Activated CD8-positive, alpha-beta memory T cell treated with anti-CD3 and anti-CD28 coated beads, Interleukin-2, amount 50 U/mL, for 4 hours (primary cell): ENCODE measurements around the gene SCUBE1.

Source experiments
- DNase-seq: peaks from one replicate; pipeline ENCODE4 v3.0.0-alpha.2; 2020

SCUBE1 gene

DNA sequence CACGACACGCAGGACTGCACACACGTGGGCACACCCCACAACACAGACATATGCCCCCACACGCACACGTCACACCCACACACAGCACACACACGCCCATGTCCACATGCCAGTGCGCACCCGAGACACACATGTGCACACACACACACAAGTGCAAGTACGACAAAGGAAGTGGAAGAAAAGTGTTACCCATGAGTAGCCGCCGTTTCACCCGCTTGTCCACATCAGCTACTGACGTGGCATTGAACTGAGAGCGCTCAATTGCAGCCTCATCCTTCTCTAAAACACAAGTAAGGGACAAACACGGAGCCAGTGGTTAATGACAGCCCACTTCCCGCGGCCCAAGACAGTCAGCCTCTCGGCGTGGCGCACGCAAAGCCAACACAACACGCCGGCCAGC, 87.9 kb downstream of the SCUBE1 start:
- DNase-seq, result no peak

DNA sequence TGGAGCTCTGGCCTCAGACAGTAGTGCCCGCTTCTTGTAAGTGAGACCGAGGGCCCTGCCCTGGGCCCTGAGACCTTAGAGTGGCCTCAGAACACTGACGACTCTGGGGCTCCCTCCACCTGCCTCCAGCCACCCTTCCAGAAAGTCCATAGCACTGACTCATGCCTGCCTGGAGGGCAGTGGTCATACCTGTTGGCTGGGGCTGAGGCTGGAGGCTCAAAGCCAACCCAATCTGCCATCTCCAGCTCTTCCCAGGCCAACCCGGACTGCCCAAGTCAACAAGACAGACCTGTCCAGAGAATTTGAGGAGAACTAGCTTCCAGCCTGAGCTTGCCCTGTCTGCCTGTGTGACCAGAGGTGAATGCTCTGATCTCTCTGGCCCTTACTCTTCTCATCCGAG, 89.3 kb downstream of the SCUBE1 start:
- no peak for DNase-seq

DNA sequence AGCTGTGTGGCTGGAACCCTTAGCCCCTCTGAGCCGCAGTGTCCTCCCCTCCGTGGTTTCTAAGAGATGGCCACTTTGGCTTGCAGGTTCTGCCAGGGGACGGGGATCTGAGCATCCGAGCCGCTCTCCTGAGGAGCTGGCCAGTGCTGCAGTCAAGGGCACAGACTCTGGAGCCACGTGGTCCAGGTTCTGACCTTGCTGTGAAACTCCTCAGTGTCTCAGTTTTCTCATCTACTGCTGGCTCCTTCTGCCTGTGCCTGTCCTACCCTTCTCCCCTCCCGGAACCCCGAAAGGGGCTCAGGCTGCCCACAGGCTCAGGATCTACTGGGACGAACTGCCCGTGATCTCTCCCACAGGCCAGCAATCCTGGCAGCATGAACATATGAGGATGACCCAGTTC, 90.9 kb downstream of the SCUBE1 start:
- no peak for DNase-seq

DNA sequence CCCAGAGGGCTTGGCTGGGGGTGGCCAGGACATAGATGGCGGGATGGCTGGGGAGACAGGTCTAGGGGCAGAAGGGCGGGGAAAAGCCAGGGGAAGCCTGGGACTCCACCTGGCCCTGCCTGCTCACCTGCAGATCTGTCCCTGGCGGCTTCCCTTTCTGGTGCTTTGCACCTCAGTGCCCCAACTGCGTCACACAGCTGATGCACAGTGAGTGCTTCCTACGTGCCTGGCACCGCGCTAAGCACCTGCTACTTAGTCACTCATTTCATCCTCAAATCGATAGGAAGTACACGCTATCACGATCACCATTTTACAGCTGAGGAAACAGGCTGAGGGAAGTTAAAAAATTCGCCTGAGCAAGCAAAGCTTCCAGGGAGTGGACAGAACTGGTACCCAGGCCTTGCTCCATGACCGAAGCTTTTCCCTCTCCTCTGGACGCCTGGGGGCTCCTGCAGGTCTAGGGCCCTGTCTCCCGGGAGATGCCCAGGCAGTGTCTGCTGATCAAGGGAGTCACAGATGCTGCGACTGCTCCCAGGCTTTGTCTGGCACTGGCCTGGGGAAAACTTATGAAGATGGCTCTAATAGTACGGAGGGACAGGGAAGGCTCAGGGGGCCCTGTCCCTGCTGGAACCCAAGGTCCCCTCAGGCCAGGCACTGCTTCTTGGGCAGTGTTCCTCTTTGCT, 93.2 kb downstream of the SCUBE1 start:
- no peak for DNase-seq

DNA sequence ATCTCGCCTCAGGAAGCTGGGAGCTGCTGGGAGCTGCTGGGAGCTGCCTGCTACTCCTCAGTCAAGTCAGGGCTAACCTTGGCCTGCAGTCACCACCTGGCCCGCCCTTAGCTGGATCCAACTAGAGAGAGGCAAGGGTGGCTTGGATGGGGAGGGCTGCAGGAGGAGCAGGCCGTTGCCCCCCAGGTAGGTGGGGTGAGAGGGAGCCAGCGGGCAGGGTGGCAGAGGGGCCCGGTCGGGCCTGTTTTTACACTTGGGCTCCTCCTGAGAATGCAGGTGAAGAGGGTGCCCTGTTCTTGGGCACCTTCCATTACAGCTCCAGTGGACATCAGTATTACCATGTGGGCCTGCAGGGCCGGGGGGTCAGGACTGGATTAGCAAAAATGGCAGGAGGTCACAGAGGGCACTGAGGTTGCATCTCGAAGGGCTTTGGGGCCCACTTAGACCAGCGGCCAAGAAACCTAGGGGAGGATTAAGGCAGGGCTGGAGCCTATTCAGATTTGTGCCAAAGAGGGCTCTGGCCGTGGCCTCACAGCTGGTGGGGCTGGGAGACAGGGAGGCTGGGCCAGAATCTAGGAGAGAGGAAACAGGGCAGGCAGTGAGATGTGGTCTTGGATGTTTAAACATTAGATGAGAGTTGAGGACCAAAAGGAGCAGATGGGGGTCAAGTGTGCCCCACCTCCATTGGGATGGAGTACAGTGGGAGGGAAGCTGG, 95.5 kb downstream of the SCUBE1 start:
- DNase-seq, result no peak

DNA sequence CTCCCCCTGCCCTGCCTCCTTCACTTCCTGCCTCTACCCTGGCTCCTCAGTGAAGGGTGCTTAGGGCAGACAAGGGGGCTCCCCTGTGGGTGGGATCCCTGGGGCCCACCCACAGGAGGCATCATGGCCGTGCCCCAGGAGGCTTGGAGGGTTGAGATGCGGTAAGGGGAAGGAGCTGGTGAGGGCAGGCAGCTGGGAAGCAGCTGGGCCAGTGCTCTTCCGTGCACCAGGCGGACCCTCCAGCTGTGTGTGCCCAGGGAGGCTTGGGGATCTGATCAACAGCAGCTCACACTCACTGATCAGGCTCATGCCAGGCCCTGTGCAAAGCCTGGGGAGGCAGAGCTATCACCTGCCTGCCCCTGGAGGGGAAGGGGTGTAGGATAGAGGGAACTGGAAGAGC, 97.0 kb downstream of the SCUBE1 start:
- no peak for DNase-seq

DNA sequence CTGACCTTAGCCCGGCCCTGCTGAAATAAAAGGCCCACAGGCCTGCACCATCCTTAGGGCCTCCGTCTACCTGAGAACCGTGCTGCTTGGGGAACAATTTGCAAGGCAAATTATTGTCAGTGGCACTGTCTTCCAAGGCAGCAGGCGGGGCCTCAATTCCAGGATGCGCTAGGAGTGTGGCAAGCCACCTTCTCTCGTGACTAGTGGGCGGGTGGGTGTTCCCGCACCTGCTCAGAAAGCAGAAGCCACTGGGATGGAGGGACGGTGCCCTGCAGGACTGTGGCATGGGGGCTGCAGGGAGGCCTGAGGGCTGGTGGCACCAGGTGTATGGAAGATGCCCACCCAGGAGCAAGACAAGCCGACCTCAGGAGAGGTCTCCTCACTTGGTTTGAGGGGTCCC, 97.5 kb downstream of the SCUBE1 start:
- no peak for DNase-seq

DNA sequence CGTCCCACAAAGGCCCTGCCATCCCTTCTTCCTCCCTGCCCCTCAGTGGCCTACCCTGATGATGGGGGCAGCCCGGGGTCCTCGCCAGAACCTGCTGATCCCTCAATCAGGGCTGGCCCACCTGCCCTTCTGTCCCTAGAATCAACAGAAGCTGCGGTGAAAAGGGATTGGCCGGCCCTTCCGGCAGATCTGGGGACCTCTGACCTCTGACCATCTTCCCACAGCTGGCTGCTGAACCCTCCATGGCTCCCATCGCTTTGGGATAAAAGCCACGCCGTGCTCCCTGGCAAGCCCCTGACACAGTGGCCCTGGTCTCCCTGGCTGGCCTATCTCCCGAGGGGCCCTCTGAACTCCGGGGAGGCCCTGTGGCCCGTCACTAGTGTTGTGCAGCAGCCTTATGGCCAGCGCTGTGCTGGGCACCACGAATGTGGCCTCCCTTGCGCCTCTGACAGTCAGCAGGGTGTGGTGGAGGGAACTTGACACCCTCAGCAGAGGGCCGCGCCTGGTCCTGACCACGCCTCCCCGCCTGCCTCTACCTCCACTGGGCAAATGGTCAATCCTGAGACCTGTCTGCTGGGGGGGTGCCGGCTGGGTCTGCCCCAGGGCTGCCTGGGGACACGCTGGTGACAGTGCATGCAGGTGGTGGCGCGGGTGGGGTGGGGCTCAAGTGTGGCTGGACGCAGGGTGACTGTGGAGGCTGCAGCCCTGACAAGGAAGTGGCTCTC, 98.2 kb downstream of the SCUBE1 start:
- no peak for DNase-seq

DNA sequence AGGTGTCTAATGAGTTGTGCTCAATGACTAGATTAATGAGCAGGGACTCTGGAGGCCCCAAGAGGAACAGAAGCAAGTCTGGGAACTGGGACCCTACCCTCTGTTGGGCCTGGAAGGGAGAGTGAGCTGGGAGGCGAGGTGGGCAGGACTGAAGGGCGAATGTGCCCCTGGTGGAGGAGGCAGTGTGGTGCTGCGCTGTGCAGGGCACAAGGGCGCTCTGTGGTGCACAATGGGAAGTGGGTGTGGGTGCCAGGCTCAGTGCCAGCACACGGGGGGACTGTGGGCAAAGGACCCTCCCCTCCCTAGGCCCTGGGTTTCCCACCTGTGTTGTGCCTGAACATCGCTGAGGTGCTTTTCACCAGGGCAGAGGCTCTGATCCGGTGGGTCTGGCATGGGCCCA, 98.8 kb downstream of the SCUBE1 start:
- DNase-seq, result no peak

DNA sequence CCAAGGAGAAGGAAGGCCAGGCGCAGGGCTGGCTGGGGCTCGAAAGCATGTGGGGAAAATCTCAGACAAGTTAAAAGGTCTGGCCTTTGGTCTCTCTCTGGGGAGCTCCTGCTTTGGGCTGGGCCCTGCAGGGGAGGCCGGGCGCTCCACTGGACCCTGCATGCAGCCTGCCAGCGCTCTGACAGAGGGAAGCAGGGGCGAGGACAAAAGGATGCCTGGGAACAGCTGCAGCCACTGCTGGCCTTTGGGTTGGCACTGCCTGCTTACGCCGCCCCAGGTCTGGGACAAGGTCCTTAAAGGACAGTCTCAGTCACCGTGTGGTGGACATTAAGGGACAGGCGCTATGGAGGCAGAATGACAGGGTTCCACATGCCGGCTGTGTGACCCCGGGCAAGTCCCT, 99.8 kb downstream of the SCUBE1 start:
- DNase-seq, result no peak

DNA sequence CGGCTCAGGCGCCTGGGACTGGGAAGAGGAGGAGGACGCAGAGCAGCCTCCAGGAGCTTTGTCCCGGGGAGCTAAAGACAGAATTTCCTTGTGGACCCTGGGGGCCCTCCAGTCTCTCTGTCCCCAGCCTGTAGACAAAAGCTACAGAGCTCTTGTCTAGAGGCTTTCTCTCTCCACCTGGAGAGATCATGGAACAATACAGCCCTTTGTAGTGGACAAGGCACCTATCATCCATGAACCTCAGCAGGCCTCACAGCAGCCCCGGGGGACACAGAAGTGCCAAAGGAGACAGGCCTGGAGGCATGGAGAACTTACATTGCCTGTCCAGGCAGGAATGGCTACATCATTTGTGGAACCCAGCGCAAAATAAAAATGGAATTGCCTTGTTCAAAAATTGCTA, 100.5 kb downstream of the SCUBE1 start:
- DNase-seq, result no peak

DNA sequence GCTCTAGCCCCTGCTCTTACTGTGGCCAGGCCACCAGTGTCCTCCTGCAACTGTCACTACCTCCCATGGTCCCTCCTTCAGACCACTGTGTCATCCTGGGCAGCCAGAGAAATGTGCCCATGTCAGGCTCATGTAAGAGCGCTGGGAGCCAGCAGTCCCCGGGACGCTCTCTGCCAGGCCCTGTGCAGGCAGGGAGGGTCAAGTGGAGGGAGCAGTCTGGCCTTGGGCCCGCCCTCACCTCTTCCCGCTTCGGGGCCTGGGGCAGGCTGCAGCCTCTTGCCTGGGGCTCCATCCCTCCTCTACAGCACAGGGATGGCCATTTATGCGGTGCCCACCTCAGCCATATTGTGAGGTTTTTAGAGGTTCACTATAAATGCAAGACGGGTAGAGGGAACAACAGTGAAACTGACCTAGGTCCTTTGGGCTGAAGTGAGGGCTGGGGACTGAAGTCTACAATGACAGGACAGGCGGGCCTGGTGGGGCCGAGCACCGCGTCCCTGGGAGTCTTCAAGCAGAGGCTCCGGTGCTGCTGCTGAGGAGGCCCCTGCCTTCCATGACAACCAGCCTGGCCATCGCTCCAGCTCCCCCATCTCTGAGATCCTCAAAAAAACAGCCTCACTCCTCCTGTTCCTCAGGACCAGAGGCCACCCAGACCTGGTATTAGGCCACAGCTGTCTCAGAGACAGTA, 101.3 kb downstream of the SCUBE1 start:
- DNase-seq, result no peak

DNA sequence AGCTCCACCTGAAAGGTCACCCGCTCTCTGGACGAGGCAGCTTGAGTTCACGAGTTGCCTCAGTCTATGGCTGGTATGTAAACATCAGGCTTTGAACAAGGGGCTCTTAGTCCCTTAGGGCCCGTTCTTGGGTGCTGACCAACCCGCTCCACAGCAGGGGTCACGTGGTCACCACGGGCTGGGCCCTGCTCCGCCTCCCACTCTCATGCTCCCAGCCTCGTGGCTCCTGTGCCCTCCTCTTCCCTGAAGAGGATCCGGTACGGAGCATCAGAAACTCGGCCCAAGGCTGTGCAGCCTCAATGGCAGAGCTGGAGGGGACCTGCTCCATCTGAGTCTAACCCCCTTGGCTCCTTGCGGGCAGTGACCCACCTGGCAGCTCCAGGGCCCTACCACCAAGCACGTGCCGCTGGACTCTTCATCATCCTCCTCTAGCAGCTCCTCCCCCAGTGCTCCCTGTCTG, 102.0 kb downstream of the SCUBE1 start:
- DNase-seq, result no peak

DNA sequence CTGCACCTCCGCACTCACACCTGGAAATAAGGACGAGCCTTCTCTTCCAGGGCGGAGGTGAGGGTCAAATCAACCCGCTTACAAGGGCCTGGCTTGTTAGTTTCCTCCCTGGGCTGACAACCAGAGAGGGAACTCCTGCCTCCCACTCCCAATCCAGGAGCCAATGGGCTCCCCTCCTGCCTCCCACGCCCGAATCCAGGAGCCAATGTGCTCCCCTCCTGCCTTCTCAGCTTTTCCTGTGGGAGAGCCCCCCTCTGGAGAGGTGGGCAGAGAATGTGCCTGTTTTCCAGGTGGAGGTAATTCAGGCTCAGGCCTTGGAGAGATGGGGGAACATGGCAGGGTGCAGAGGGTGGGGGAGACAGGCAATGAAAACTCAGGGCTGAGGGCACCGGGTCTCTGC, 102.6 kb downstream of the SCUBE1 start:
- DNase-seq, result no peak

DNA sequence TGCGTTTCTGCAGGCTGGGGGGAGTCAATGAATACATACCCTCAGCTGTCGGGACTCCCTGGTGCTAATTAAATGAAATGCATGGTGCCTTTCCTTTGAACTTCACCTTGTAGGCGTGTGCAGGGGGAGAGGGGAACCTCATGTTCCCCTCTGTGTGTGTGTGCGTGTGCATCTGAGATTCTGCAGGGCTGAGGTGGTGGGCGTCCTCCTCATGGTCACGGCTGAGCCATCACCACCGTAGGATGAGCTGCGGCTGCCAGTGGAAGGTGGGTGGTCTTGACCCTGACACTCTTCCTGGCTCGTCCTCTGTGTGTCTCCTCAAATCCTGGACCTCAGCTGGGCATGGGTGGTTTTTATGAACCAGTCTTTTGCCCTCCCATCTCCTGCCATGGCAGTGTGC, 103.2 kb downstream of the SCUBE1 start:
- no peak for DNase-seq

DNA sequence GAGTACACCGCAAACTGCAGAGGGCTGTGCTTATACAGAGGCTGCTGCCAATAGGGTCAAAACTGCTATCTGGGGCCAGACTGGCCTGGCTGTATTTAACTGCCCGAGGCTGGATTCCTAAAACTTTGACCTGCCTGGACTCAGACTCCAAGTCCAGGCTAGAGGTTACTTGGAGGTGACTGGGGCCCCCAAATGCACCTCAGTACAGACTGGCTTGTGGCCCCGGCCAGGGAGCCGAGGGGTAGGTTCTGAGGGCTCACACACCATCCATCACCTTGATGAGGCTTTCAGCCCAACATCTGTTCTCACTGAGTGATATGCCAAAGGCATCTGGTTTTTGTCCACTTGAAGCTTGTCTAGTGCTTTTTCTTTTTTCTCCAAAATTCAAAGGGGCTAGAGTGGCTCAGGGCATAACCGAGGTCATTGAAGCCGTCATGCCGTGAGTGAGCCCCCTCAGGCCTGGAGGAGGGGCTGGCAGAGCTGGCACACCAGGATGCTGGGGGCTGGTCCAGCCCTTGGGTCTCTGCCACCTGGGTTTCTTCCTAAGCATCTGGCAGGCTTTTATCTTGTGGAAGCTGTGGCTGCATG, 103.9 kb downstream of the SCUBE1 start:
- DNase-seq, result no peak

DNA sequence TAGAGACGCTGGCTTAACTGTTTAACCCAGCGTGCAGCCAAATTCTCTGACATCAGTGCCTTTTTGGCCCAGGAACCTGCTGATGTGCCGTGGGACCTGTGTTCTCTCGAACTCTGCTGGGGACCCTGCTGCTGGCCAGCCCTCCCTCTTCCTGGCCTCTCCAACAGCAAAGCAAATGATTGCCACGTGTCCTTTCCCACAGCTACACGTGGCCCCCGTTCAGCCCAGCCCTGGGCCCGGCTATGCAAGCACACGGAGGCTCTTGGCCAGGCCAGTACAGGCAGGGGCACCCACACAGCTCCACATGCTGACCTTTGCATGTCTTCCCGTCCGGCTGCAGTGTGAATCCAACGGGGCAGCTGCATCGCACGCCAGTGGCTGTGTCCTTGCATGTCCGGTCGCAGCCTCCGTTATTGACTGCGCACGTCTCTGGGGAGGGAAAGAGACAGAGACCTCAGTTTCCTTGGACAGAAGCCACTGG, 104.6 kb downstream of the SCUBE1 start:
- DNase-seq, result no peak

DNA sequence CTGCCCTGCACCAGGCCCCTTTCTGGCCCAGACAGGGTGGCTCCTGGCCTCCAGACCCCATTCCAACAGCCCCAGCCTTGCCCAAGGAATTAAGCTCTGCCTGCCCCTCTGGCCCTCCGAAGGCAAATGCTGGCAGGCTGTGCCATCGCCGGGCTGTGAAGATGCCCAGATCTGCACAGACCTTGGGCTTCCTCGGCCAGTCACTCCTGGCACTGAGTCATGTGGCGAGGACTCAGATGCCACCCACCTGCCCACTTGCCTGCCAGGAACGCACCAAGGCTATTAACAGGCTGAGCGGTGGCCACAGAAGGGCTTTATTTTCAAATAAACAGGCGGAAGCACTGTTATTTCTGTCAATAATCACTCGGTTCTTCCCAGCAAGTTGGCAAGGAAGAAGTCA, 105.9 kb downstream of the SCUBE1 start:
- no peak for DNase-seq

DNA sequence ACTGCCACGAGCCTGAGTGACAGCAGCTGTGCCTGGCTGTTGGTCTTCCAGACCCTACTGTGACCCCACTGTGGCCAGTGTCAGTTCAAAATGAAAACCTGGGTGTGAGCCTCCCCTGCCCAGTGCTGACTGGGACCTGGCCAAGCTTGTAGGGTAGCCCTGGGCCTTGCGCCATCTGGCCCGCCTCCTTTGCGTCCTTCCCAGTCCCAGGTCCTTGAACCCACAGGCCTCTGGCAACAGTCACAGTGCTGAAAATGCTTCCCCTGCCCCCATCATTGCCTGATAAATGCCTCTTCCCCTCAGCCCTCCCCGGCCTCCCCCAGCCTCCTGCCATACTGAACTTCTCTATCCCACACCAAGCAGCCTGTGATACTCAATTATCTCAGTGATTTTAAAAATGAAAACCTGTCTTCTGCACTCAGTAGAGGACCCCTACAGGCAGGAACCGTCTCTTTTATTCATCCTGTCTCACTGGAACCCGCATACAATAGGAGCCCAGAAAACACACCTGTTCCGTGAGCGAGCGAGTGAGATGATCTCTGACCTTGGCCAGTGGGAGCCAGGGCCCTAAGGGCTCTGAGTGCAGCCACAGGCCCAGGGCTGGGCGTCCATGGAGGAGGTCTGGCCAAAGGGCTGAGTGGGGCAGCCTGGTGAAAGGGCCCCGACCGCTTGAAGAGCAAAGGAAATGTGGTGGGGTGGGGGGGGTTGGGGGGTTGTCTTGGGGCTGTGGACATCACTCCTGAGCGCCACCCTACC, 106.6 kb downstream of the SCUBE1 start:
- DNase-seq, result no peak

DNA sequence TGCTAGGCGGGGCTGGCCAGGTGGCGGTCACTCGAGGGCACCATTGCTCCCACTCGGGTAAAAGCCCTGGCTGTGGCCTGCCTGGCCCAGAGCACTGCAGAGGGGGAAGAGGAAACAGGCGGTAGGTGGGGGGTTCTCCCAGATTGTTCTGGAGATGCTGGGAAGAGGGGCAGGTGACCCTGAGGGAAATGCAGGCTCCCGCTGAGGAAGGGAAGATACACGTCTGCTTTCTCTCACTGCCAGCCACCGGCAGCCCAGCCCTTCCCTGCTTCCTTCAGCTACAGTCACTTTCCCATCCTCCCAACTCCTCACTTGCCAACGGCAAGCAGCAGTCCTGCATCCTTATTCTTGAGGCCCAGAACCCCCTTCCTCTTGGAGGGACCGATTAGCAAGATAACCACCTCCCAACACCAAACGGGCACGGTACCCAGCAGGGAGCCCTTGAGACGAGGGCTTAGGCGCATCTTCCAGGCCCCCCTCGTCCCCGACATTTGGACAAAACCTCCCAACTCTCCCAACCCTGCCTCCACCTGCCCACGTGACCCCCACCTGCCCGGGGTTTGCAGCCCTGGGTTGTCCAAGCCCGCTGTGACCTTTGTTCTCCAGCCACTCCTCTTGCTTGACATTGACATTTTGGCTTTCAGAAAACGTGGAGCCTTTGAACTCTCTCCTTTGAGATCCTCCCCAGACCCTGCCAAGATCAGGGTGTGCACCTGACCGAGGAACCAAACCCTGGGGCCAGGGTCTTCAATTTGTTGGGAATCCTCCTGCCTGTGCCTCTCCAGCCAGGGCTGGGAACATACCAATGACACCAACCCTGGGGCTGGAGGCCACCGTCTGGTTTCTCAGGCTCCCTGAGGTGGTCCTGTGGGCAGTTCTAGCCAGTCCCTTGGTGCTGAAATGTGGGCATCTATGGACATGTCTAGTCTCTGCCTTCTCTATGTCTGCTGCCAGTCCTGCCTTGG, 107.4 kb downstream of the SCUBE1 start:
- no peak for DNase-seq
